IMR-90 (cell line): ENCODE results near the gene CLPTM1L. TPM values are rescaled to one million over a fixed set of nuclear protein-coding genes. Genes with fewer than 3 reads are reported as not detected.

ENCODE experiments used
- ATAC-seq: fragments of 200-7000 bp; cut with Tn5 transposase; 2 replicates; pipeline ENCODE4 v1.9.1; 2020; ENCODE audit warnings: low read depth, mild to moderate bottlenecking, moderate library complexity
- BruUV-seq: library from RNA; stranded (reverse); fragments of 400-500 nt; replicated peaks from 2 replicates; lab custom pipeline; 2021; lab: Mats Ljungman, UMichigan
- CTCF ChIA-PET: fragments of 300-600 bp; formaldehyde crosslinking; extraction: SDS; loops from one replicate; lab custom pipeline; 2021; ENCODE audit warnings: antibody characterized with exemption; lab: Yijun Ruan, JAX
- POLR2A ChIA-PET: fragments of 300-600 bp; sonication (Branson Sonifier 250); formaldehyde crosslinking; loops from one replicate; lab custom pipeline; 2022; ENCODE audit warnings: antibody characterized with exemption; ENCODE audit not compliant: unreplicated experiment; lab: Charles Lee
- DNase-seq: peaks from one replicate; pipeline ENCODE4 v3.0.0; 2013
- H2AFZ ChIP-seq: replicated peaks from 2 replicates; pipeline ENCODE3; 2013; ENCODE audit warnings: low read length, mild to moderate bottlenecking; ENCODE audit not compliant: poor library complexity
- H2AK5ac ChIP-seq: 2 replicates; pipeline ENCODE4 v1.6.1; 2013; ENCODE audit warnings: low read depth, low read length, inconsistent platforms
- H2AK9ac ChIP-seq: replicated peaks from 2 replicates; pipeline ENCODE3; 2013; ENCODE audit warnings: mild to moderate bottlenecking, low read depth, low read length, moderate library complexity; ENCODE audit not compliant: poor library complexity
- H2BK120ac ChIP-seq: 2 replicates; pipeline ENCODE4 v1.6.1; 2013; ENCODE audit warnings: low read depth, low read length, inconsistent platforms
- H2BK15ac ChIP-seq: 3 replicates; pipeline ENCODE4 v1.6.1; 2013; ENCODE audit warnings: low read depth, low read length, inconsistent platforms
- H2BK20ac ChIP-seq: 2 replicates; pipeline ENCODE4 v1.6.1; 2013; ENCODE audit warnings: low read depth, mild to moderate bottlenecking, inconsistent platforms, low read length, moderate library complexity
- H2BK5ac ChIP-seq: 2 replicates; pipeline ENCODE4 v1.6.1; 2013; ENCODE audit warnings: mild to moderate bottlenecking, low read depth, low read length, inconsistent platforms; ENCODE audit not compliant: poor library complexity, severe bottlenecking
- H3K14ac ChIP-seq: replicated peaks from 2 replicates; pipeline ENCODE4 v1.6.1; 2013; ENCODE audit warnings: low read depth, low read length, inconsistent platforms
- H3K18ac ChIP-seq: 2 replicates; pipeline ENCODE4 v1.6.1; 2013; ENCODE audit warnings: low read depth, low read length, control low read depth
- H3K23ac ChIP-seq: 2 replicates; pipeline ENCODE4 v1.6.1; 2013; ENCODE audit warnings: low read depth, low read length, inconsistent platforms
- H3K27ac ChIP-seq: 2 replicates; pipeline ENCODE4 v1.5.1; 2013; ENCODE audit warnings: mild to moderate bottlenecking, control low read depth, low read length; ENCODE audit not compliant: insufficient read depth
- H3K27me3 ChIP-seq: 2 replicates; pipeline ENCODE4 v1.6.1; 2013; ENCODE audit warnings: low read length; ENCODE audit not compliant: control insufficient read depth, insufficient read depth
- H3K36me3 ChIP-seq: 2 replicates; pipeline ENCODE4 v1.6.1; 2013; ENCODE audit warnings: low read length, mixed read lengths; ENCODE audit not compliant: control insufficient read depth, insufficient read depth
- H3K4ac ChIP-seq: 2 replicates; pipeline ENCODE4 v1.6.1; 2013; ENCODE audit warnings: low read depth, low read length, inconsistent platforms
- H3K4me1 ChIP-seq: 2 replicates; pipeline ENCODE4 v1.6.1; 2013; ENCODE audit warnings: low read length, mixed read lengths; ENCODE audit not compliant: control insufficient read depth, insufficient read depth
- H3K4me2 ChIP-seq: 2 replicates; pipeline ENCODE4 v1.6.1; 2013; ENCODE audit warnings: low read depth, mild to moderate bottlenecking, control low read depth, low read length, moderate library complexity
- H3K4me3 ChIP-seq: 2 replicates; pipeline ENCODE4 v1.5.1; 2013; ENCODE audit warnings: low read depth, mild to moderate bottlenecking, control low read depth, low read length, moderate library complexity; ENCODE audit not compliant: insufficient read depth
- H3K56ac ChIP-seq: 2 replicates; pipeline ENCODE4 v1.6.1; 2013; ENCODE audit warnings: low read length, inconsistent platforms; ENCODE audit not compliant: insufficient read depth; ENCODE audit errors: extremely low read depth
- H3K79me1 ChIP-seq, 2 experiments: 2 replicates each; pipeline ENCODE4 v1.6.1; 2013; ENCODE audit warnings: low read length in 2 of 2, inconsistent platforms in 1 of 2, low read depth in 1 of 2
- H3K9ac ChIP-seq: 2 replicates; pipeline ENCODE4 v1.6.1; 2013; ENCODE audit warnings: low read depth, low read length, control low read depth
- H3K9me1 ChIP-seq: 2 replicates; pipeline ENCODE4 v1.6.1; 2013; ENCODE audit warnings: low read length, inconsistent platforms; ENCODE audit not compliant: insufficient read depth
- H3K9me3 ChIP-seq: 2 replicates; pipeline ENCODE4 v1.6.1; 2013; ENCODE audit warnings: low read length; ENCODE audit not compliant: control insufficient read depth, insufficient read depth
- H4K20me1 ChIP-seq: 2 replicates; pipeline ENCODE4 v1.6.1; 2013; ENCODE audit warnings: low read length, inconsistent platforms; ENCODE audit not compliant: insufficient read depth
- H4K5ac ChIP-seq: 2 replicates; pipeline ENCODE4 v1.6.1; 2013; ENCODE audit warnings: mild to moderate bottlenecking, low read depth, low read length, control low read depth
- H4K8ac ChIP-seq, 2 experiments: 2 replicates each; pipeline ENCODE4 v1.6.1; 2013; ENCODE audit warnings: low read depth in 2 of 2, low read length in 2 of 2, control low read depth in 1 of 2, inconsistent platforms in 1 of 2
- H4K91ac ChIP-seq: 2 replicates; pipeline ENCODE4 v1.6.1; 2013; ENCODE audit warnings: low read depth, low read length, inconsistent platforms; ENCODE audit not compliant: insufficient read depth
- BHLHE40 ChIP-seq: fragments of 150-350 bp; IDR thresholded peaks from 2 replicates; pipeline ENCODE4 v1.6.1; 2016; ENCODE audit warnings: mild to moderate bottlenecking, low read depth, low read length
- CEBPB ChIP-seq: IDR thresholded peaks from 2 replicates; pipeline ENCODE4 v1.6.1; 2012; ENCODE audit warnings: low read depth, low read length, improper control_type of control experiment
- CHD1 ChIP-seq: IDR thresholded peaks from 2 replicates; pipeline ENCODE4 v1.6.1; 2012; ENCODE audit warnings: low read depth, low read length, improper control_type of control experiment
- FOS ChIP-seq: fragments of 150-350 bp; IDR thresholded peaks from 2 replicates; pipeline ENCODE4 v1.6.1; 2016; ENCODE audit warnings: low read depth, low read length
- MAFK ChIP-seq: IDR thresholded peaks from 2 replicates; pipeline ENCODE4 v1.6.1; 2012; ENCODE audit warnings: low read depth, low read length, improper control_type of control experiment
- MAZ ChIP-seq: IDR thresholded peaks from 2 replicates; pipeline ENCODE4 v1.6.1; 2012; ENCODE audit warnings: low read depth, mild to moderate bottlenecking, low read length, improper control_type of control experiment, moderate library complexity, borderline replicate concordance
- NFE2L2 ChIP-seq: fragments of 150-350 bp; IDR thresholded peaks from 2 replicates; pipeline ENCODE4 v1.6.1; 2016; ENCODE audit warnings: low read depth, mild to moderate bottlenecking, low read length
- RFX5 ChIP-seq: IDR thresholded peaks from 2 replicates; pipeline ENCODE4 v1.8.0; 2012; ENCODE audit warnings: low read depth, mild to moderate bottlenecking, low read length, moderate library complexity
- SMC3 ChIP-seq: fragments of 150-350 bp; IDR thresholded peaks from 2 replicates; pipeline ENCODE4 v1.6.1; 2016; ENCODE audit warnings: low read depth, mild to moderate bottlenecking, antibody characterized with exemption, low read length, moderate library complexity
- WGBS, 2 experiments: methylation state at CpG; one replicate each; pipeline versions ENCODE4 v1.1.5 to v1.1.7; 2013; ENCODE audit warnings: missing lambda C conversion rate in 2 of 2; ENCODE audit not compliant: insufficient read length in 1 of 2; ENCODE audit errors: extremely low coverage in 2 of 2; 5-methylcytosine and 5-hydroxymethylcytosine counted together
- dilution Hi-C: fragments of 300-500 bp; cut with HindIII; formaldehyde crosslinking; loops from one replicate; pipeline ENCODE4 v1.14.3; 2018; ENCODE audit warnings: low sequenced_read_pairs; ENCODE audit not compliant: unreplicated experiment
- in situ Hi-C: fragments of 300-500 bp; cut with MboI; formaldehyde crosslinking; loops from 3 replicates; pipeline ENCODE4 v1.14.3; 2019; ENCODE audit warnings: low sequenced_read_pairs, inconsistent platforms, mixed read lengths
- intact Hi-C: fragments of 100-400 bp; cut with micrococcal nuclease; formaldehyde crosslinking; loops from 2 replicates; pipeline ENCODE4 v1.10.0; 2022
- polyA plus RNA-seq, 3 experiments: library from polyadenylated mRNA; depleted of rRNA; stranded (reverse); fragments of >200 nt; gene quantifications; 2 replicates each; pipeline ENCODE4 v1.2.3, GENCODE V29; 2012; ENCODE audit warnings: low replicate concordance in 1 of 3
- total RNA-seq: library from RNA; depleted of rRNA; stranded (reverse); fragments of >200 nt; gene quantifications from 2 replicates; pipeline ENCODE4 v1.2.3, GENCODE V29; 2012
- TF ChIP-seq, protein P1 (sequence below): conservative IDR thresholded peaks from 2 replicates; pipeline ENCODE4 v1.5.1; 2012; ENCODE audit warnings: mild to moderate bottlenecking, low read depth, low read length, improper control_type of control experiment

CLPTM1L gene
- total and polyA plus RNA-seq, 2 of the 4 experiments (the other 2 are of a cell fraction) = 114 to 137 TPM

DNA sequence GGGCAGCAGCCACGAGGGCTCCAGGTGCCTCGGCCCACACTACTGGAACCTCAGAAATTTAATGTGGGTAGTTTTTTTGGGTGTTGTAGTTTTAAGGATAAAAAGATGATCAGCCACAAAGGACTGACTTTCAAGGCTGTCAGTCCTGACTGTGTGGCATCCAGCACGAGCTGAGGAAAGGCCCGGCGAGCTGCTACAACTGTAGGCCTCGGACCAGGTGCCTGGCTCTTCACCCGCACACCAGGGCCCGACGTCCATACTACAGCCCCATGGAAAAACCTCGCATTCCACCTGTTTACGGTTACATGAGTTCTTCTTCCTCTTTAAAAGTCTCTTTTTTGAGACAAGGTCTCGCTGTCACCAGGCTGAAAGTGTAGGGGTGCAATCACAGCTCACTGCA, 2.6 kb downstream of the CLPTM1L start:
- Histone ChIP-seq H3K9me1 (no peaks in the 10 kb centered on the region), H2BK5ac (no peak overlapping the region), H3K9ac (no peak overlapping the region), H3K79me1 (peaks cover 13 to 29% of the 10 kb centered on the region in 2 experiments), H3K27ac (no peak overlapping the region), H3K56ac (no peak overlapping the region), H3K23ac (no peak overlapping the region), H2BK20ac (no peak overlapping the region), H3K14ac (no peak overlapping the region), H4K91ac (no peak overlapping the region), H2BK15ac (no peak overlapping the region), H3K36me3 (peaks cover 38% of the 10 kb centered on the region), H2AK5ac (no peak overlapping the region), H2AK9ac (no peak overlapping the region), H2BK120ac (no peak overlapping the region), H3K4me3 (no peak overlapping the region), H4K8ac (no peak overlapping the region), H4K5ac (no peak overlapping the region), H3K9me3 (no peaks in the 10 kb centered on the region), H3K18ac (no peak overlapping the region), H4K20me1 (no peaks in the 10 kb centered on the region), H3K4ac (no peak overlapping the region), H3K4me1 (peaks cover 8% of the 10 kb centered on the region; the same call in 1 of the 2 replicates), H3K4me2 (no peak overlapping the region), H3K27me3 (no peaks in the 10 kb centered on the region), H2AFZ (no peak overlapping the region)
- ChIA-PET CTCF (no interaction called here), POLR2A (no interaction called here)
- BruUV-seq = no TSS peak
- dilution Hi-C loops (no loop called here), in situ Hi-C loops (no loop called here), intact Hi-C loops (no loop called here)
- 60% methylated on average over 1 of the region's 12 CpGs; no CpG with 5 or more reads in 1 of the 2 experiments for WGBS, 2 experiments
- no peak for TF ChIP-seq BHLHE40
- no peak for TF ChIP-seq FOS
- TF ChIP-seq NFE2L2 = no peak
- no peak for TF ChIP-seq CHD1
- no peak for TF ChIP-seq RFX5
- TF ChIP-seq MAFK = no peak
- TF ChIP-seq MAZ = no peak
- TF ChIP-seq, protein P1, sequence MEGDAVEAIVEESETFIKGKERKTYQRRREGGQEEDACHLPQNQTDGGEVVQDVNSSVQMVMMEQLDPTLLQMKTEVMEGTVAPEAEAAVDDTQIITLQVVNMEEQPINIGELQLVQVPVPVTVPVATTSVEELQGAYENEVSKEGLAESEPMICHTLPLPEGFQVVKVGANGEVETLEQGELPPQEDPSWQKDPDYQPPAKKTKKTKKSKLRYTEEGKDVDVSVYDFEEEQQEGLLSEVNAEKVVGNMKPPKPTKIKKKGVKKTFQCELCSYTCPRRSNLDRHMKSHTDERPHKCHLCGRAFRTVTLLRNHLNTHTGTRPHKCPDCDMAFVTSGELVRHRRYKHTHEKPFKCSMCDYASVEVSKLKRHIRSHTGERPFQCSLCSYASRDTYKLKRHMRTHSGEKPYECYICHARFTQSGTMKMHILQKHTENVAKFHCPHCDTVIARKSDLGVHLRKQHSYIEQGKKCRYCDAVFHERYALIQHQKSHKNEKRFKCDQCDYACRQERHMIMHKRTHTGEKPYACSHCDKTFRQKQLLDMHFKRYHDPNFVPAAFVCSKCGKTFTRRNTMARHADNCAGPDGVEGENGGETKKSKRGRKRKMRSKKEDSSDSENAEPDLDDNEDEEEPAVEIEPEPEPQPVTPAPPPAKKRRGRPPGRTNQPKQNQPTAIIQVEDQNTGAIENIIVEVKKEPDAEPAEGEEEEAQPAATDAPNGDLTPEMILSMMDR = no peak
- no peak for TF ChIP-seq SMC3
- no peak for TF ChIP-seq CEBPB
- DNase-seq (no peak), ATAC-seq (no peak)
